HG03575 (cell line): ENCODE results near the gene MAST4.
"Not testable (repeated sequence)": the region's sequence is repeated elsewhere in the genome, so short reads cannot be mapped to it uniquely, and the experiment has no call there.

Experiments used
- ATAC-seq: cut with Tn5 transposase; IDR thresholded peaks from one replicate; pipeline ENCODE4 v1.9.1; 2021; ENCODE audit not compliant: unreplicated experiment, insufficient number of reproducible peaks, low FRiP score; ENCODE audit errors: extremely low read depth

MAST4 gene

GRCh38 chr5:67094476-67095300, 498.5 kb downstream of the MAST4 start:
- ATAC-seq, result no peak

DNA sequence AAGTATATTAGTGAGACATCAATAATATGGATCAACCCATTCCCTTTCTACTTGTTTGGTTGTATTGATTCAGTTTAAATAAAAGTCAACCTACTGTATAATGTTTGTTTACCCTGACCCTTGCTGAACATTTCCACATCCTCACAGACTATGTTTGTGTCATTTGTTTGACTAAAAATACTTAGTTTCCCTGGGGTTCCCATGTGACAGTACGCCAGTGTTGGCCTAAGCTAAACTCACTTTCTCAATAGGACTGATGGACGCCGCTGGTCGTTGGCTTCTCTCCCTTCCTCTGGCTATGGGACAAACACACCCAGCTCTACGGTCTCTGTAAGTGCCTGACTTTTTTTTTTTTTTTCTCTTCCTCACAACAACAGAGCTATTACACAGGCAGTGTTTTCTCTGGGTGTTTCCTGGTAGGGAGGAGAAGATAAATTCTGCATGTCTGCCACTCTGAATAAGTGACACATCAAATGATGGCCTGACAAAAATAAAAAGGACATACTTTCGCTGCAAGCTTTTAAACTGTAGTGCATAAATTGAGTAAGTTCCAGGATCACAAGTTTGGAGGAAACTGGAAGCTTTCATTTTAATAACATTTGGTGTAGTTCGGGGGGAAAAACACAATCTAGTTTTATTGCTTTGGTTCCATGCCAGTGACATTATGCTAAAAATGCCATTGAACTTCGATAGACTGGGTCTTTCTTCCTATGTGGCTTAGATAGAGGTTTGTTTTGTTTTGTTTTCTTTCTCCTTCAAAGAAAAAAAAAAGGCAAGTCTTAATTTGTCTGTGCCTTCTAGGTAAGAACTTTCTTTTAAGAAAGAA, 499.4 kb downstream of the MAST4 start:
- no peak for ATAC-seq

DNA sequence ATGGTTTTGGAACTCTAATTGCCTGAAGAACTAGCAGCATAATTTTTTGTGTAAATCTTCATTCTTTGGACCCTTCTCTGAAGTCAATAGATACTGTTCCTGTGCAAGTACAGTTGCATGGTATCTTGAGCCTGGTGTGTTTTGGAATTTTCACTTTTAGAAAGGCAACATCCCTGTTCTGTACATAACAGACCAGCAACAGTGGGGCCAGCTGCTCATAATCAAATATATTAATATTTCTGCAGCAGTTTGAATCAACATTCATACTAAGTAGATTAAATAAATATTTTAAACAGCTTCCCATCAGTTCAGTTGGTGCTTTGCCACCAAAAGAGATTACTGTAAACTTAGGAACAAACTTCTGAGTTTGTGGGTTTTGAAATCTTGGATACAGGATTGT, 502.5 kb downstream of the MAST4 start:
- ATAC-seq, result no peak

DNA sequence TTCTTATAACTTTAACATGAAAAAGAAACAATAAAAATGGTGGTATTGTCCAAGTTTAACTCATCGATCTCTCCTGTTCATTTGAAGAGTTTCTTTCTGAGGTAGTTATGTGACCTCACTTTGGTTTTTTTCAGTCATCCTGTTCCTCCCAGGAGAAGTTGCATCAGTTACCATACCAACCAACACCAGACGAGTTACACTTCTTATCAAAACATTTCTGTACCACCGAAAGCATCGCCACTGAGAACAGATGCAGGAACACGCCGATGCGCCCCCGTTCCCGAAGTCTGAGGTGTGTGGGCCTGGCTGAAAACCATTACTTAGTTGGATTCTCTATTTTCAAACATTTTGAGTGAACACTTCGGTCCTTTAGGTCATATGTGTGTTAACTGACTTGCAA, 504.1 kb downstream of the MAST4 start:
- ATAC-seq, result no peak

DNA sequence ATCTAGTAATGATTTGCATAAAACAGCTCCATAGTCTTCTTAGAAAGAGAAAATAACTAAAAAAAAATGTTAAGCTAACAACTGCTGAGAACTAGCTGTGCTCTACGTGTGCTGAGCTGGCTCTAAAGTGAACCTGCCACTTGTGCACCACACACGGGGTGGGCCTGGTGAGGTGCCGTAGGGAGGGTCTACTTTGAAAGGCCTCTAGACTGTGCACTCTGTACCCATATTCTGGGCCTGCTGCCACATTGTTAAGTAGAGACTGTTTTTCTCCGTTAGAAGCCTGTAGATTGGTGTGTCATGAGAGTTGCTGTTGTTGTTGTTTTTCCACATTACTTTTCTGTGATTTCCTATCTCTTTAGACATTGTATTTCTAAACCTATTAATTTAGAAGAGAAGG, 506.5 kb downstream of the MAST4 start:
- ATAC-seq, result no peak

- no peak for ATAC-seq
These were observed 508.7 kb downstream of the MAST4 start for GRCh38 chr5:67104859-67105258.

- ATAC-seq, result no peak
These were observed 509.1 kb downstream of the MAST4 start for GRCh38 chr5:67105270-67105669.

DNA sequence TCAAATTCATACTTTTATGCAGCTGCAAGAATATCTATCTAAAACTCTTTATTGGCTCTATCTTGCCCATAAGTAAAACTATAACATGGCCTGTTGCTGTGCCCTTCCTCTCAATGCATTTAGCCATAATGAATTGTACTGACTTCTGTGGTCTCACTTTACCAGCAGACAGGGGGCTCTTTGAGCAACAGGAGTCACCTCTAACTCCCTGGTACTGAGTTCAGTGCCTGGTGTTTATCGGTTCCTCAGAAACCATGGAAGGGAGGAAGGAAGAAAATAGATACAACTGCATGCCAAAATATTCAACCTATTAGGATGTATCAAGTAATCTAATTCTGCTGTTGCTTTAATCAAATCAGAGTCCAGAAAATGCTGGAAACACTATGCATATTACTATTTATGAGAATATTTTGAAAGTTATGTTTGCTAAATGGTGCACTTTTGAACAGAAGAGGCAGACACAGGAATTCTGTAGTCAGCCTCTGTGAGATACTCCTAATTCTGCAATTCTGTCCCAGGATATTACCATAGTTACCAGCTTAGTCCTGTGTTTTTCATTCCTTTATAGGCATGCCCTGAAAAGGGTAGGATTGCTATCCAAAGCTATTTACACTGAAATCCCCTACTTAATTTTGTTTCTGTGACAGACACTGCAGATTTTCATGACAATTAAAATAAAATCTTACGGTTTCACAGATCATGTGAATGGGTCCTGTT, 510.6 kb downstream of the MAST4 start:
- ATAC-seq, result no peak

DNA sequence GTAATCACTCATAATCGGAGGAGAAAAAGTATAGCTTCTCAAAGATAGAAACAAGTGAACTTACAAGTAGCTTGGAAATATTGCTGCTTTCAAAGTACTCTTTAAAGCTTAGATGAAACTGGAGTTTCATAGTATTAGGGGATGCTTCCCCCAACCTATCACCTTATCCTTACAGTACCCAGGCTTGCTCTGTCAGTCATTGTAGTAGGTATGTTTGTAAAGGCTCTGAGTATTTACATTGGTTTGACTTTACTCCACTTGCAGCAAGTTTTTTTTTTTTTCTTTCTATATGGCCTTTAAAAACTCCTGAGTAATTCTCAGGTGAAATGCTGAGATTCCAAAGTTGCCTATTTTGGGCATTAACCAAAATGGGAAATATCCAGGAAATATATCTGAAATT, 515.6 kb downstream of the MAST4 start:
- ATAC-seq, result no peak

GRCh38 chr5:67115246-67115645, 519.1 kb downstream of the MAST4 start:
- no peak for ATAC-seq

DNA sequence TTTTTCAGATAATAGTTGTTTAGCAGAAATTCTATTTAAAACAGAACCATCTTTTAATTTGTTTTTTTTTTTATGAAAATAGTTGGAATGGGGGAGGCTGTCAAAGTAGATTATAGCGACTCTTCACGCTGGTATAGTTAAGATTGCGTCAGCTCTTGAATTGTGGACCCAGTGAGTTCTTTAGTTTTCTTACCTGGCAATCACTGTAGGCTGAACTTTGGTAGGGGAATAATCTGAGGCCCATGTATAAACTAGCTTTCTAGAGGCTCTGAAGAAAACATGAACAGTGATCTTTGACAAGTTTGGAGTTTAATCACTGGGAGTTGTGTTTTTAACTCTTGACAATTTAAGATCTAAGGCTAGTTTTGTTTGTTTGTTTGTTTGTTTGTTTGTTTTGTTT, 519.6 kb downstream of the MAST4 start:
- ATAC-seq, result no peak

- ATAC-seq, result no peak
These were observed 521.9 kb downstream of the MAST4 start for GRCh38 chr5:67118050-67118620.

DNA sequence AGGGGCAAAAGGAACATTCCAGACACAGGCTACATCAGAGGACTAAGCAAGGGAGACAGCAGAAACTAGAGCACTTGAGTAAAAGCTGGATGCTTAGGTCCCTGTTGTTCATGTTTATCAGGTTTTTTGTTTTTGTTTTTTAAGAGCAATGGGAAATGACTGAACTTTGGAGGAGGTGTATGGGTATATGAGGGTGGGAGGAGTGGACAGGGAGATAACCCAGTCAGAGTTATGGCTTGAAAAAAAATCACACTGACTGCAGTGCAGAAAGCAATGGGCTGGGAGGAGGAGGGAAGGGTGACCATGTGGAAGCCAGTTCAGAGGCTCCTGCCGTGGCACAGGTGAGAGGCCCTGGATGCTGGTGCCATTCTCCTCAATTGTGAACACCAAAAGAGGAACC, 522.8 kb downstream of the MAST4 start:
- ATAC-seq, result no peak

DNA sequence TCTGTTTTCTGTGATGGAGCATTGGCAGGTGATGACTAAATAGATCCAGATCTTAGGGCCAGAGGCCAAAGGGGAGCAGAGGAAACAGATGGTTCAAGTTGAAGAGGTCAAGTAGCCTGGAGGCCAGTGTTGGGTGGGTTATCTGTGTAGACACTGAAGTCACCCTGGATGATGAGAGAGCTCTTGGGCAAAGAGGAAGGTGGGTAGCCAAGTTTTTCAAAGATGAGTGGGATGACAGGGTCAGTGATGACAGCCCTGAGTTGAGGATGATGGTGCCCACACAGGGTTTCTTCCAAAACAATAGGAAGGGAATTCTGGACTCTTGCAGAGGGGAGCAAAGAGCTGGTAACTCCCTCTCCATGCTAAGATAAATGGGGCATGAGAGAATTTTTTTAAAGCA, 523.8 kb downstream of the MAST4 start:
- no peak for ATAC-seq

GRCh38 chr5:67123819-67124218, 527.6 kb downstream of the MAST4 start:
- no peak for ATAC-seq

DNA sequence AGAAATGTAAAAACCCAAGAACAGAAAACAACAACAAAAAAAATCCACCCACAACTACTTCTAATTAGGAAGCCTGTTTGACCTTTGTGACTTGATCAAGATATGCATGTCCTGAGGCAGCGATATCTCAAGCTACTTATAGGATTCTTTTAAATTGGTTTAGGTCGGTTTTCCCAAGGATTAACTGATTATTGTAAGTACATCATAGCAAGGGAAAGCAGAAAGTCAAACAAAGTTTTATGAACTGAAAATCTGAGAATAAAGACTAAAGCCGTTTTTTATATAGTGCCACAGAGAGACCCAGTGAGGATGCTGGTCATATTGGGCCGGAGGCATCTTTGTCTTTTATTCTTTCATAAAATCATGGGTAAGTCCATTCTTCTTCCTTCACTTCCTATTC, 528.4 kb downstream of the MAST4 start:
- ATAC-seq, result no peak

DNA sequence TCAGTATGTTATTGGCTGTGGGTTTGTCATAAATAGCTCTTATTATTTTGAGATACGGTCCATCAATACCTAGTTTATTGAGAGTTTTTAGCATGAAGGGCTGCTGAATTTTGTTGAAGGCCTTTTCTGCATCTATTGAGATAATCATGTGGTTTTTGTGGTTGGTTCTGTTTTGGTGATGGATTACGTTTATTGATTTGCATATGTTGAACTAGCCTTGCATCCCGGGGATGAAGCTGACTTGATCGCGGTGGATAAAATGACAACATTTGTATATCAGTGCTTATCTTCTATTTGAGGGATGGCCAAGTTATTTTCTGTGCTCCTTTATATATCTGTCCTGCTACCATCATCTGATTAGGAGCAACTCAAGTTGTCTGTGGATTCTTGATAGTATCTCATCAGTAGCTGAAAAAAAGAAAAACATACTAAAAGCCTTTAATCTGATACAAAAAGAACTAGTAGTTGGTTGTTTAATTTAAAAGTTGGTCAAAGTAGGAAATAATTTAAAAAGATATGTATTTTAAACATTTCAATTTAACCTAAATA, 531.2 kb downstream of the MAST4 start:
- ATAC-seq, result not testable (repeated sequence)

- no peak for ATAC-seq
These were observed 533.6 kb downstream of the MAST4 start for GRCh38 chr5:67129768-67130167.

DNA sequence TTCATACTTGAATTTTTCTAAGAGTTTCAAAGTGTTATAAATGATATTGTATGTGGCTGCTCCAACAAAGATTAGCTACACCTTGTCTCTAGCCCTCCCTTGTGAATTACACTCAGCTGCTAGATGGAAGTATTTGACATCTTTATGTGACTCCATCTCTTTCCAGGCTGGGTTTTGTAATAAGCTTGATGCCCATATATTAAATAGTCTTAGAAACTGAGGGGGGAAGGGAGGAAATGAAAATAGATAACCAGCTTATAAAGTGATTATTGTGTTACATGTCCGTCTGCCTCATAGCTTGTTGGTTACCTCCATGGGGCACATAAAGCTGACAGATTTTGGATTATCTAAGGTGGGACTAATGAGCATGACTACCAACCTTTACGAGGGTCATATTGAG, 537.0 kb downstream of the MAST4 start:
- ATAC-seq, result no peak
